ENCODE measurements around the gene IMMP2L.

IMMP2L gene

GRCh38 chr7:110889335-110889734 lies 673.0 kb downstream of the IMMP2L start:
- DNase-seq, result no peak

DNA sequence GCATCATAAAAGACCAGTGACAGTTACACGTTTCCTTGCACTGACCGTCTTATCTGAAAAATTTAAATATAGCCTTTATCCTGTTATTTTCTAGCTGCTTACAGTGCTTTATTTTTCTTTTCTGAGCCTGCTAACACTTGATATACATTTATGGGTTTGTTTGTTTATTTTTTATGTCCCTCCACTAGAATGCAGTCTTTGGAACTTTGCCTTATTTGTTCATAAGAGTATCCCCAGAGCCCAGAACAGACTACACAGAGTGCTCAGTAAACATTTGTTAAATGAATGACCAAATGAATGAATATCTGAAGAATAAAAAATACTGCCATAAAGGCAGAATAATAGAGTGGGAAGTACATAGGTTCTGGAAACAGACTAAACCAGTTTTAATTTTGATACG lies 673.7 kb downstream of the IMMP2L start:
- no peak for DNase-seq

DNA sequence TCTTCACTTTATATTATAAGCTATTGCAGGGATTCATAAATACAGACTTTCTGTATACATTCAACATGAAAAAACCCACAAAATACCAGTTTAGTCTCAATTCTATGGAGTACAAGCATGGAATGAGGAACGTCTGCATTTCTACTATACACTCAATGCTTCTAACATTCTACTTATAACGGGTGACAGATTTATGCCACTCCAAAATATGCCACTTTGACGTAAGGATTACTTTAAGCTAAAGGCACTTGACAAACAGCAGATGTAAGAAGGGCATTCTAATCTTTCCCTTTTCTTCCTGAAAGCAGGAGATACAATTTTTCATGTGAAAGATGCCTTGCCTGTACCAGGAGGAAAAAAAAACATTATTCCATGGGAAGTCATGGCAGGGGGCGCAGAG lies 676.8 kb downstream of the IMMP2L start:
- DNase-seq, result peak; percentile 49 to 89

DNA sequence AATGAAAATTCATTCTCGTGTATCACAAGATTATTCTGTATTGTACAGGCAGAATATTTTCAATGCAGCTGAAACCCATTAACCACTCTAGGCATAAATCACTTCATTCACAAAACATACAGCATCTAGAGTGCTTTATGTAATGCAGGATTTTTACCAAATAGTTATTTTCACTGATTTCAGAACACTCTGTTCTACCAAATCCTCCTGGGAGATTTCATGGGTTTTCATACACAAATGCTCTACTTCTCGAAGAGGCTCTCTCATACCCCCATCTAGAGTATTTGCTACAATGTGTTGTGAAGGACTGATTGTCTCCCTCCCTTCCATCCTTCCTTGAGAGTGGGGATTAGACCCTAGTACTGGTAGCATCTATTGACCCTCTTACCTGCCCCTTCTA lies 680.6 kb downstream of the IMMP2L start:
- no peak for DNase-seq

GRCh38 chr7:110880971-110881370 lies 681.3 kb downstream of the IMMP2L start:
- no peak for DNase-seq

DNA sequence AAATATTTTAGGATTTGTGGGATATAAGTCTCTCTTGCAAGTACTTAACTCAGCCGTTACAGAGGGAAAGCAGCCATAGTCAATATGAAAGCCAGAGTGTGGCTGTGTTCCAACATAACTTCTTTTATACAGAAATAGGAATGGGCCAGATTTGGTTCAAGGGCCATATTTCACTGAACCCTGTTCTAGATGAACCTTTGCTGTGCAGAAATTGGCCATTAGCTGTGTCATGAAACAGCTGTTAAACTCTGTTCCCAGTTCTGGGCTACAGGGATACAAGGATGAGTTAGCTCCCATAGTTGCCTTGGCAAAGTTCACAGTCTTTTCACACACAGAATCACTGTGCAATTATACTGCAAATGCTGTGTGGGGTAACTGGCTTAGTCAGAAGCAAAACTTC lies 685.3 kb downstream of the IMMP2L start:
- DNase-seq, result peak in 1 of 2 experiments; percentile 20

- DNase-seq, result no peak
Observed at GRCh38 chr7:110875346-110875745, 686.9 kb downstream of the IMMP2L start.

DNA sequence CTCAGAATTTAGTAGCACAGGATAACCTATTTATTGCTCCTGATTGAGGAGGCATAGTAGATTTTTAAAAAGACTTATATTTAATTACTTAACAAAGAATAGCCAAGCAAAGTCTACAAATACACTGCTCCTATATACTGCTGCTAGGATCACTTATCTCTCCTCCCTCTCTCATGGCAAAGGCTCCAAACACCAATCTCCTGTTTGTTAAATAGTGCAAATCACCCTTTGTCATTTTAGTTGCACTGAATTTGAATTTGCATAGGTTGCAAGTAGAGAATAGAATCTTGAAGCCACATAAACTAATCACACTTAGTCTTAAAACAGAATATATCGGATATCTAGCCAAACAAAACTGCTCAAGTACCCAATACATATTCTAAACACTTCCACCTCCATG lies 690.4 kb downstream of the IMMP2L start:
- DNase-seq, result no peak

DNA sequence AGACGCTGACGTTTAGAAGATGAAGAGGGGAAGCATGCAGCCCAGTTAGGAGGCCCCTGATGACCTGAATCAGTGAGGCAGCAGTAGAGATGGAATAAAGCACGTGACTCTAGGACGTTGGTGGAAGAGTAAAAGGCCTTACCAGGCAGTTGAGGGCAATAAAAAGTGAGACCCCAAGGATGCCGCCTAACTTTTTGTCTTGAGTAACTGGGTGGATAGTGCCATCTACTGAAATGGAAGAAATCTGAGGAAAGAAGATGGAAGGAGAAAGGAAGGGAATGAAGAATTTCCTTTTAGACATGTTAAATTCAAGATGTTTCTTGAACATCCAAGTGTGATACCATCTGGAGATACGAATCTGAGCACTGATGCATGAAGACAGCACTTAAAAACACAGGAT lies 691.4 kb downstream of the IMMP2L start:
- DNase-seq, result peak; percentile 54 to 80

DNA sequence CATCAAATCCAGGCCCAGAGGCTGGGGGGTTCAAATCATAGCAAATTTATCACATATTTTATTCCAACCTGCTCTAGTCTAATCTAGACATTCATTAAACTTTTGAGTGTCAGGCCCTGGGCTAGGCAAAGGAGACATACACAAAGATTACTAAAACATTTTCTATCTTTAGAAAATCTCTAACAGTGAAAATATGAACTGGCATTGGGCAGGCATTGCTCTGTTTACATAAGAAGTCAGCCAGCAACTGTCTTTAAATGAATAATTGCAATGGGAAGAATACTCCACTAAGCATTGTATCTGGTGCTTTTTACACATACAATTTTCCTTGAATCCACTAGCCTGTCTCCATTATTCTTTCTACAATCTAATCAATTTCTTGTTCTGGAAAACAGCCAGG lies 693.8 kb downstream of the IMMP2L start:
- DNase-seq, result no peak

DNA sequence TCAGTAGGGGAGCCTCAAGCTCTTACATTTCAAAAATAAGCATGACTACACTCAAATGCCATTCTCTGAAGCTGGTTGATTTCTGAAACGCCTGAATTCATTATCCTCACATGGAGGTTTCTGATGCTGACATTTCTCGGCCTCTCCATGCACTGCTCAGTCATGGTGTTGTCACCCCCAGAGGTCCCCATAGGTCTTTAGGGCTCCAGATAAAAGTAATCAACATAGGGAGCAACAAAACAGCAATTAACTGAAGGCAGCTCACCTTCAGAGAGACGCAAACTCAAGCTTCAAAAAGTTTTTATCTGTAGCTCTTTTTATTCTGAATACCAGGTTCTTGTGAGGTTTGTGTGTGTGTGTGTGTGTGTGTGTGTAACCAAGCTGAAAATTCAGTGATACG lies 694.5 kb downstream of the IMMP2L start:
- DNase-seq, result no peak

DNA sequence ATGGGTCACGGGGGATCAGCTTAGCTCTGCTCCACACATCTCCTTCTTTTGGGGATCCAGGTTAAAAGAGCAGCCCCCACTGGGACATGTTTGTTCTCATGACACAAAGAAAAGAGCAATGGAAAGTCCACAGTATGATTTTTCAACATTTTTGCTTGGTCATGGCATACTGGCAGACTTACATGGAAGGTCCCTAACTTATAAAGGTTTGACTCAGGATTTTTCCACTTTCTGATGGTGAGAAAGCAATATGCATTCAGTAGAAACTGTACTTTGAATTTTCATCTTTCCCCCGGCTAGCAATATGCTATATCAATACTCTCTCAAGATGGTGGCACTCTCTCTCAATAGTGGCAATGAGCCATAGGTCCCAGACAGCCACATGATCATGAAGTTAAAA lies 699.0 kb downstream of the IMMP2L start:
- no peak for DNase-seq

DNA sequence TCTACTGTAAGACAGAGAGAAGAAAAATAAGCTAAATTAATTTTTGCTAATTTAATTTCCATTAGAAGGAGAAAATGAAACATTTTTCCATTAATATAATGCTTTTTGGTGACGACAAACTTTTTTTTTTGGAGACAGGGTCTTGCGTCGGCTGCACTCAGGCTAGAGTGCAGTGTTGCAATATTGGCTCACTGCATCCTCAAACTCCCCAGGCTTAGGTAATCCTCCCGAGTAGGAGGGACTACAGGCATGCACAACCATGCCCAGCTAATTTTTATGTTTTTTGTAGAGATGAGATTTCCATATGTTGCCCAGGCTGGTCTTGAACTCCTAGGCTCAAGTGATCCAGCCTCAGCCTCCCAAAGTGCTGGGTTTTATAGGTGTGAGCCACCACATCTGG lies 701.1 kb downstream of the IMMP2L start:
- DNase-seq, result no peak

- no peak for DNase-seq
Observed at GRCh38 chr7:110857106-110857505, 705.2 kb downstream of the IMMP2L start.

DNA sequence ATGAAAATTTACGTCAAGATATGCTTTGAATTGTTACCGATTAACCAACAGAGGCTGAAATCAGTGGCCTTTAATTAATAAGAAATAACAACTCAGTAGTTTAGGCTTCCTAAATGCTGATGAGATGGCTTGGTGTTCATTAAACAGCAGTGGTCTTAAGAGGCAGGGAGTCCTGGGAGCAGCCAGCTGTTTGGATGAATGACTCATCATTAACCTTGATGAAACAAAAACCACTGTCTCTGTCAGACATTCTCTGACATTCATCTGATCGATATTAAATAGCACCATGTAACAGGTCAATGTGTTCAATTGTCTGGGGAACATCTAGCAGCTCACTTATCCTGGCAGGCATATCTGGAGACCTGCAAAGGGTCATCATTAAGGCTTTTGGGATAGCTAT lies 705.6 kb downstream of the IMMP2L start:
- peak in 1 of 2 experiments; percentile 40 for DNase-seq

DNA sequence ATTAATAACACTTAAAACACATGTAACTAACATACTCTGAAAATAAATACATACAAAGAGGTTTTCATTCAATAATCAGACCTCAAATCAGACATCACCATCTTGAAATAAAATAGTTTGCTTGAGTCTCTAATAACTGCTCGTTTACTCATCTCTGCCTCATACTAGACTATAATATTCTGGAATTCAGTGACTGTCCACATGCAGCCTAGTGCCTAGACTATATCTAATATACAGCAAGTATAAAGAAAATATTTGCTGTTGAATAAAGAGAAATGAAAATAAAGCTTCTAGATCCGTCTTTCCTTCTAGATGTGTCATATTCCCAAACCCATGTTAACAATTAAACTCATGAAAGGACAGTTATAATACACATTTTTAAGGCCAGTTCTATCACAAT lies 707.6 kb downstream of the IMMP2L start:
- DNase-seq, result no peak

DNA sequence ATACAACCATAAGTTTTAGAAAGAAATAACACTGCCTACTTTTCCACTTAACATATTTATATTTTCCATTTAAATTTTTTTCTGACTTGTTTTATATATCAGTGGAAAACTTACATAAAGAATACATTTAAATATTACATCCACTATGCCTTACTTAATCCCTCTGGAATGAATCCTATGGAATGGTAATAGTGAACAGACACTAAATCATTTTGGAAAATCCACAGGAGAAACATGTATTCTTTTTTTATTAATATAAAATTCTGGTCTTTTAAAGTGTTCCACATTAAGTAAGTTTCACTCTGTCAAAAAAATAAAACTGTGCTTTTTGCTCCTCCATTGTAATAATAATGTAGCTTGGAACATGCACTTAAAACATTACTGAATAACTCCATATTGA lies 708.1 kb downstream of the IMMP2L start:
- no peak for DNase-seq

- DNase-seq, result no peak
Observed at GRCh38 chr7:110853263-110853662, 709.0 kb downstream of the IMMP2L start.

GRCh38 chr7:110852156-110852940 lies 709.9 kb downstream of the IMMP2L start:
- no peak for DNase-seq

DNA sequence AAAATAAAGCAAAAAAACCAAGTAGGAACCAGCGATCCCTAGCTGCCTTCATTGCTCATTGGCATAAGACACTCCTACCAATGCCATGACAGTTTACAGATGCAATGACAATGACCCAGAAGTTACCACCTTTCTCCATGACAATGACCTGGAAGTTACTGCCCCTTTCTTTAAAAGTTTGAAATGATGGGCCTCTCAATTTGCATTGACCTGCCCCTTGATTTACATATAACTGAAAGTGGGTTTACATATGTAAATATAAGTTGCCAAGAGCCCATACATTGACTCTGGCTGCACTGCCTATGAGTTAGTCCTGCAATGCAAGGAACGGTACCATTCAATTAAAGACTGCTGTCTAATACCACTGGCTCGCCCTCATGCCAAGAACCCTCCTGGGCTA lies 712.1 kb downstream of the IMMP2L start:
- no peak for DNase-seq

DNA sequence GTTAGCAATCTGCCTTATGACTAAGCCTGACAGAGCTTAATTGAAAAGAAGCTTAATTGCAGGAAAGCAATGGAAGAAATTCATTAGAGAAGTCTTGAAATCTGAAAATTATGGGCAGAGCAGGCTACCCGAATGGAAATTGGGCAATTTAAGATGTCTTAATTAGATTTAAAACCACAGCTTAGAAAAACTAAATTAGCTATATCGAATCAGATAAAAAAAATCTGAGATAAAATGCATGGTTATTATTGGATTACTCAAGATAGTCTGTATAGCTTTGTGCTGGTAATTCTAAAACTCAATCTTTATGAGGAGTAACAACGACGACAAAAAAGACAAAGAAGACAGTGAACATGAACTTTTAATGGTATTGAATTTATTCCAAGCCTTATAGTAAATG lies 719.5 kb downstream of the IMMP2L start:
- no peak for DNase-seq

GRCh38 chr7:110841840-110842545 lies 720.3 kb downstream of the IMMP2L start:
- DNase-seq, result peak; percentile 71 to 93

DNA sequence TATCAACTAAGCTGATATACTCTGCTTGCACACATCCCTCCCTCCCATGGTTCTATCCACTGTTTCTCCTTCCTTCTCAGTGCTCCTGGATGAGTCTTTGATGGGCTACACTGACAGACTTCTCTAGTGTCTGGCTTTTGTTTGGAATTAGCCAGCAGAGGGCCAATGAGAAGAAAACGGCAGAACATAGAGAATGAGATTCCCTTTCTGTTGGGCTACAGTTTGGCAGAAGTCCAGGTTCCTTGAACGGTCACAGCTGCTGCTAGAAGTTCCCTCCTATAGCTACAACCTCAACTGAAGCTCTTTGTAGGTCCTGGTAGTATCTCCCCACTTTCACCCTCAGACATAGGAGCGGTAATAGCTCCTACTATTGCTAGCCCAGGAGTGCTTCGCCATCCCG lies 722.4 kb downstream of the IMMP2L start:
- DNase-seq, result peak; percentile 80 to 93

DNA sequence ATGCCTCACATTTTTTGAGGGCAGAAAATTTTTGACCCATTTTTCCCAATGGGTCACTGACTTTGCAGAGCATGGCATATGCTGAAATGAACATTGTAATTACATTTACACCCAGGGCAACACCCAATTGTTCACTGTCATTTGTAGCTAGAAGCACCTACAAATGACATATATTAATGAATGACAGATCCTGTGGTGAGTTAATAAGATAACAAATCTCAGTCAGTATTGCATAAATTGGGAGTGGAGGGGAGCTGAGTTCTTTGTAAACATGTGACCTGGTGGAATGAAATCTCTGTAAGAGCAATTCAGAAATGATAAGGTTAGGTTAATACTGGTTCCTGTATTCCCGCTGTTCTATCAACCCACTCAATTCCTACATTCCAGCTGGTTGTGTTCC lies 726.4 kb downstream of the IMMP2L start:
- DNase-seq, result no peak

GRCh38 chr7:110835218-110835617 lies 727.1 kb downstream of the IMMP2L start:
- DNase-seq, result peak in 1 of 2 experiments; percentile 7
